ENCODE data around the gene SMNDC1. TPM values are rescaled to one million over a fixed set of nuclear protein-coding genes. Genes with fewer than 3 reads are reported as not detected.

SMNDC1 gene
- total RNA-seq, 2 experiments from 2014 or later, result 36.4 to 39.2 TPM

GRCh38 chr10:110321869-110322620 lies 17.3 kb upstream of the SMNDC1 start:
- DNase-seq (no peak), ATAC-seq (ENCODE audit: low read depth) (no peak)
- Mint-ChIP-seq H3K27ac (no peak overlapping the region), H3K4me1 (peaks cover 9% of the 10 kb centered on the region), H3K4me3 (no peak overlapping the region), H3K27me3 (peaks cover 39% of the 10 kb centered on the region), H3K9me3 (peaks cover 13% of the 10 kb centered on the region), H3K36me3 (peaks cover 3% of the 10 kb centered on the region)
- POLR2A ChIA-PET, result no interaction called here

- Mint-ChIP-seq H3K36me3 (peaks cover 3% of the 10 kb centered on the region), H3K27ac (no peak overlapping the region), H3K27me3 (peaks cover 21% of the 10 kb centered on the region), H3K4me3 (no peak overlapping the region), H3K9me3 (peaks cover 11% of the 10 kb centered on the region), H3K4me1 (peaks cover 6% of the 10 kb centered on the region)
- ATAC-seq (ENCODE audit: low read depth), result no peak
- no peak for DNase-seq
- POLR2A ChIA-PET, result interaction anchor here (1.0 kb wide), 1 partner anchor 181 kb away, joined by 3 read pairs; no protein-coding TSS in a partner anchor
Observed at GRCh38 chr10:110317866-110318850, 13.4 kb upstream of the SMNDC1 start.

GRCh38 chr10:110313674-110314073 lies 9.0 kb upstream of the SMNDC1 start:
- Mint-ChIP-seq H3K27ac (no peak overlapping the region), H3K36me3 (no peaks in the 10 kb centered on the region), H3K4me3 (no peak overlapping the region), H3K4me1 (peaks cover 22% of the 10 kb centered on the region), H3K27me3 (peaks cover 12% of the 10 kb centered on the region), H3K9me3 (no peaks in the 10 kb centered on the region)
- DNase-seq (no peak), ATAC-seq (ENCODE audit: low read depth) (no peak)
- POLR2A ChIA-PET, result no interaction called here

DNA sequence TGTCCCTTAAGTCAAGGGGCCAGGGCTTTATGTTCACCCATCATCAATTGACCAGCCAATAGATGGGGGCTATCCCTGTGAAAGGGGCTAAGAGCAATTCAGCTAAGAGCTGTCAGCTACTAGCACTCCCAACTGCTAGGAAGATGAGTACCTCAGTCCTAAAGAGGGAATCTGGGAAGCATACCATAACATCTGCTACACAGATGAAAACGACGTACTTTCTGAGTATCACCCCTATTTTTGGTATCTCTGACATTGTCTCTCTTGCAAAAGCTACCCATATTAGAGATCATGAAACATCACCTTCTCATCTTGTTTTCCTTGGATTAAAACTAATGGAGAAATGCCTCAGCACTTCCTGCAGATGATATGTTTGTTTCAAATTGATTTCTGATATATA lies 7.5 kb upstream of the SMNDC1 start:
- Mint-ChIP-seq H3K36me3 (no peaks in the 10 kb centered on the region), H3K4me1 (peaks cover 20% of the 10 kb centered on the region), H3K4me3 (no peak overlapping the region), H3K27me3 (peaks cover 12% of the 10 kb centered on the region), H3K9me3 (no peaks in the 10 kb centered on the region), H3K27ac (no peak overlapping the region)
- DNase-seq (no peak), ATAC-seq (ENCODE audit: low read depth) (no peak)
- POLR2A ChIA-PET, result interaction anchor here (0.9 kb wide), 1 partner anchor 186 kb away, joined by 4 read pairs; the partner anchor contains the start of gene DUSP5

GRCh38 chr10:110311357-110311949 lies 6.7 kb upstream of the SMNDC1 start:
- Mint-ChIP-seq H3K36me3 (no peaks in the 10 kb centered on the region), H3K27ac (no peak overlapping the region), H3K27me3 (peaks cover 10% of the 10 kb centered on the region), H3K9me3 (no peaks in the 10 kb centered on the region), H3K4me3 (no peak overlapping the region), H3K4me1 (peaks cover 20% of the 10 kb centered on the region)
- POLR2A ChIA-PET, result interaction anchor here (1.0 kb wide), 1 partner anchor 104 kb away, joined by 6 read pairs; no protein-coding TSS in a partner anchor
- ATAC-seq (ENCODE audit: low read depth), result peak; percentile 52
- no peak for DNase-seq

DNA sequence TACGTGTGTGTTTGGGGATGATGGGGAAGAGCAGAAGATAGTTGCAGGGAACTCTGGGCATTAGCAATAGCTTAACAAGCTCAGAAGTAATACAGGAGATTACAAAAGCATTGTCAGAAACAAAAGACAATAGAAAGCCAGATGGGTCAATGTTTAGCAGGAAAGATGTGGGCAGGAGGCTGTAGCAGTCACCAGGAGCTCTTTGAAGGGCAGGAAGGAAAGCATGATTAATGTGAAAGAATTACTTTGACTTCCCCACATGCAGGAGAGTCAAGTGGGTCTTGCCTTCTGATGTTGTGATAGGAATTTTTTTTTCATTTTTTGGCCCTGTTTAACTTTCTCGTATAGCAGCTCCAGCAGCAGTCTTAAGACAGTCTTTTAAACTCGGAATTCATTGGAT lies 6.0 kb upstream of the SMNDC1 start:
- no peaks in the 10 kb centered on the region for H3K36me3 Mint-ChIP-seq
- no peaks in the 10 kb centered on the region for H3K9me3 Mint-ChIP-seq
- peaks cover 8% of the 10 kb centered on the region for H3K27me3 Mint-ChIP-seq
- POLR2A ChIA-PET, result interaction anchor here (1.0 kb wide), 1 partner anchor 103 kb away, joined by 6 read pairs; no protein-coding TSS in a partner anchor
- H3K4me1 Mint-ChIP-seq, result peaks cover 27% of the 10 kb centered on the region
- no peak for ATAC-seq (ENCODE audit: low read depth)
- no peak for DNase-seq
- no peak overlapping the region for H3K27ac Mint-ChIP-seq
- no peak overlapping the region for H3K4me3 Mint-ChIP-seq

- no peak for DNase-seq
- no peak for ATAC-seq (ENCODE audit: low read depth)
- no peaks in the 10 kb centered on the region for H3K9me3 Mint-ChIP-seq
- H3K4me3 Mint-ChIP-seq, result no peak overlapping the region
- H3K36me3 Mint-ChIP-seq, result peaks cover 11% of the 10 kb centered on the region
- H3K4me1 Mint-ChIP-seq, result peaks cover 32% of the 10 kb centered on the region
- H3K27me3 Mint-ChIP-seq, result peaks cover 3% of the 10 kb centered on the region
- no peak overlapping the region for H3K27ac Mint-ChIP-seq
- POLR2A ChIA-PET, result interaction anchor here (0.6 kb wide), 1 partner anchor 100 kb away, joined by 3 read pairs; no protein-coding TSS in a partner anchor
Observed at GRCh38 chr10:110307805-110308204, 3.1 kb upstream of the SMNDC1 start.

- Mint-ChIP-seq H3K4me3 (peak overlapping the region; percentile 64), H3K27ac (no peak overlapping the region), H3K36me3 (peaks cover 18% of the 10 kb centered on the region), H3K9me3 (no peaks in the 10 kb centered on the region), H3K4me1 (peaks cover 41% of the 10 kb centered on the region), H3K27me3 (no peaks in the 10 kb centered on the region)
- DNase-seq (no peak), ATAC-seq (ENCODE audit: low read depth) (no peak)
- POLR2A ChIA-PET, result interaction anchor here (1.9 kb wide), 1 partner anchor 98 kb away, joined by 15 read pairs; the partner anchor contains the start of gene MXI1
Observed at GRCh38 chr10:110306452-110306768, 1.7 kb upstream of the SMNDC1 start.

DNA sequence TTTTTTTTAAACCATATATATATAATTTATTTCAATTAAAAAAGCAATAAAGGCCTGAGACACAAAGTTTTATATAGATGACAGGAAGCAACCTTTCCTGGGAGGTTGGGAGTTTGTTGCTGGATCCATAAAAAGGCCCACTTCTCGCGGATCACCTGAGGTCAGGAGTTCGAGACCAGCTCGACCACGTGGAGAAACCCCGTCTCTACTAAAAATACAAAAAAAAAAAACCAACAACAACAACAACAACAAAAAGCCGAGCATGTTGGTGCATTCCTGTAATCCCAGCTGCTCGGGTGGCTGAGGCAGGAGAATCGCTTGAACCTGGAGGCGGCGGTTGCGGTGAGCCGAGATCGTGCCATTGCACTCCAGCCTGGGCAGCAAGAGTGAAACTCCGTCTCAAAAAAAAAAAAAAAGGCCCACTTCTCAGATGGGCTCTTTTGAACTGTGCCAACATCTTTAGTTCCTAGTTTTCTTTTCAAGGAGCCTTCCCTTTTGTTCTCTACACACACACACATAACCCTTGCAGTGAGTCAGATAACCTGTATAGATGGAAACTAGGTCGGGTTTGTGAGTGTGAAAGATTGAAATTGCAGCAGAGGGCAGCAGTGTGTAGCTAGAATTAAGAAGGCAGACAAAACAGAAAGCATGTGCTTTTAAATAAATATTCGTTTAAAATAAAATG lies 1.2 kb upstream of the SMNDC1 start:
- H3K27ac Mint-ChIP-seq, result peak overlapping the region; percentile 97
- H3K27me3 Mint-ChIP-seq, result no peaks in the 10 kb centered on the region
- DNase-seq, result peak; percentile 40
- peak; percentile 49 for ATAC-seq (ENCODE audit: low read depth)
- H3K4me1 Mint-ChIP-seq, result peaks cover 42% of the 10 kb centered on the region
- H3K9me3 Mint-ChIP-seq, result no peaks in the 10 kb centered on the region
- H3K4me3 Mint-ChIP-seq, result peak overlapping the region; percentile 95
- POLR2A ChIA-PET, result interaction anchor here (0.6 to 1.9 kb wide), 7 partner anchors 9 to 262 kb away, joined by 3 to 15 read pairs (median 4); partner anchors contain the start of genes MXI1 and SMC3
- H3K36me3 Mint-ChIP-seq, result peaks cover 19% of the 10 kb centered on the region

GRCh38 chr10:110304394-110304779 lies 333 bp downstream of the SMNDC1 start:
- POLR2A ChIA-PET, result interaction anchor here (1.0 to 1.5 kb wide), 6 partner anchors 94 to 368 kb away, joined by 3 to 9 read pairs (median 4); partner anchors contain the start of gene SMC3
- H3K27ac Mint-ChIP-seq, result peak overlapping the region; percentile 97
- DNase-seq (no peak), ATAC-seq (ENCODE audit: low read depth) (peak; percentile 60)
- H3K9me3 Mint-ChIP-seq, result no peaks in the 10 kb centered on the region
- no peaks in the 10 kb centered on the region for H3K27me3 Mint-ChIP-seq
- peaks cover 45% of the 10 kb centered on the region for H3K4me1 Mint-ChIP-seq
- peak overlapping the region; percentile 95 for H3K4me3 Mint-ChIP-seq
- peaks cover 23% of the 10 kb centered on the region for H3K36me3 Mint-ChIP-seq

GRCh38 chr10:110303681-110304080 lies 1.0 kb downstream of the SMNDC1 start:
- ATAC-seq (ENCODE audit: low read depth) (no peak), DNase-seq (no peak)
- Mint-ChIP-seq H3K27me3 (no peaks in the 10 kb centered on the region), H3K27ac (peak overlapping the region; percentile 87), H3K4me3 (peak overlapping the region; percentile 91), H3K4me1 (peaks cover 45% of the 10 kb centered on the region), H3K36me3 (peaks cover 25% of the 10 kb centered on the region), H3K9me3 (no peaks in the 10 kb centered on the region)
- POLR2A ChIA-PET, result no interaction called here

GRCh38 chr10:110300486-110300986 lies 4.2 kb downstream of the SMNDC1 start:
- Mint-ChIP-seq H3K36me3 (peaks cover 42% of the 10 kb centered on the region), H3K27me3 (no peaks in the 10 kb centered on the region), H3K27ac (no peak overlapping the region), H3K4me3 (peak overlapping the region; percentile 35), H3K9me3 (no peaks in the 10 kb centered on the region), H3K4me1 (peaks cover 47% of the 10 kb centered on the region)
- DNase-seq (no peak), ATAC-seq (ENCODE audit: low read depth) (no peak)
- POLR2A ChIA-PET, result no interaction called here
